H1 (cell line): Measurements from ENCODE around the gene FRMD7. TPM values are rescaled to one million over a fixed set of nuclear protein-coding genes. Genes with fewer than 3 reads are reported as not detected.

ENCODE experiments used
- CHD7 ChIP-seq: fragments of 300-600 bp; sonication (generic); IDR thresholded peaks from 2 replicates; pipeline ENCODE4 v1.7.1; 2012; ENCODE audit warnings: low read length, moderate library complexity, mild to moderate bottlenecking, inconsistent platforms; ENCODE audit not compliant: insufficient replicate concordance
- FOSL1 ChIP-seq: IDR thresholded peaks from 2 replicates; pipeline ENCODE4 v1.6.1; 2011; ENCODE audit warnings: mild to moderate bottlenecking, low read depth, low read length, moderate library complexity; ENCODE audit not compliant: insufficient read depth
- RXRA ChIP-seq: IDR thresholded peaks from 2 replicates; pipeline ENCODE4 v1.6.1; 2011; ENCODE audit warnings: low read depth, mild to moderate bottlenecking, low read length, moderate library complexity; ENCODE audit not compliant: insufficient read depth
- YY1 ChIP-seq: IDR thresholded peaks from 2 replicates; pipeline ENCODE4 v1.6.1; 2011; ENCODE audit warnings: low read depth, mild to moderate bottlenecking, low read length
- polyA plus RNA-seq, 7 experiments: library from polyadenylated mRNA; depleted of rRNA in 3 of 7; stranded (reverse) in 5 of 7; unstranded in 2 of 7; fragments of >200 nt in 5 of 7; fragments of 200-250 nt in 2 of 7; gene quantifications; 1 replicate in 5 of 7; 2 replicates in 1 of 7; 4 replicates in 1 of 7; pipeline versions ENCODE4 v1.2.1 to v1.2.3, GENCODE V29; 2011 to 2013; ENCODE audit warnings: missing spikeins in 2 of 7, mixed read lengths in 2 of 7
- total RNA-seq: library from RNA; stranded (reverse); fragmentation: NEBNext Ultra II Directional; extraction: Animal tissue kit (Norgen Biotek cat#: 25700); gene quantifications from 2 replicates; pipeline ENCODE4 v1.2.1, GENCODE V29; 2021

FRMD7 gene
- total and polyA plus RNA-seq, 2 of the 8 experiments (the other 6 are each of a cell fraction or from before 2014, with no cell fraction given) = not detected

GRCh38 chrX:132153166-132153565 is 25.3 kb upstream of the FRMD7 start (continued):
- TF ChIP-seq CHD7 = no peak
- TF ChIP-seq FOSL1 = no peak
- no peak for TF ChIP-seq RXRA
- no peak for TF ChIP-seq YY1
